Neuronal stem cell (in vitro differentiated cells): ENCODE measurements around the gene FXYD7.
A peak's percentile ranks its signal among the peaks of the same experiment; 100 is the strongest.

ENCODE experiments used
- DNase-seq: peaks from one replicate; pipeline ENCODE4 v3.0.0-alpha.2; 2013; ENCODE audit warnings: low spot score
- H2AFZ ChIP-seq: one replicate; pipeline ENCODE4 v1.6.1; 2013; ENCODE audit warnings: mild to moderate bottlenecking, low read length, inconsistent platforms
- H2AK5ac ChIP-seq: 2 replicates; pipeline ENCODE4 v1.6.1; 2013; ENCODE audit warnings: low read depth, mild to moderate bottlenecking, inconsistent platforms, low read length, moderate library complexity, mixed read lengths
- H2BK120ac ChIP-seq: 2 replicates; pipeline ENCODE4 v1.6.1; 2013; ENCODE audit warnings: low read depth, mild to moderate bottlenecking, inconsistent platforms, low read length, moderate library complexity, mixed read lengths
- H2BK12ac ChIP-seq: one replicate; pipeline ENCODE4 v1.6.1; 2013; ENCODE audit warnings: low read length, inconsistent platforms
- H2BK15ac ChIP-seq: 2 replicates; pipeline ENCODE4 v1.6.1; 2013; ENCODE audit warnings: mild to moderate bottlenecking, low read length, inconsistent platforms, mixed read lengths
- H2BK5ac ChIP-seq: one replicate; pipeline ENCODE4 v1.6.1; 2013; ENCODE audit warnings: inconsistent platforms, mild to moderate bottlenecking, low read length, moderate library complexity
- H3K14ac ChIP-seq: one replicate; pipeline ENCODE4 v1.6.1; 2013; ENCODE audit warnings: low read length, inconsistent platforms
- H3K18ac ChIP-seq: 2 replicates; pipeline ENCODE4 v1.6.1; 2013; ENCODE audit warnings: low read length, inconsistent platforms
- H3K23ac ChIP-seq: 2 replicates; pipeline ENCODE4 v1.6.1; 2013; ENCODE audit warnings: low read depth, mild to moderate bottlenecking, mixed read lengths, low read length, inconsistent platforms; ENCODE audit not compliant: poor library complexity
- H3K27ac ChIP-seq: replicated peaks from 3 replicates; pipeline ENCODE4 v1.5.1; 2013; ENCODE audit warnings: low read length, inconsistent platforms
- H3K27me3 ChIP-seq, 3 experiments: 2 replicates each; pipeline ENCODE4 v1.6.1; 2013; ENCODE audit warnings: low read length in 3 of 3, mild to moderate bottlenecking in 2 of 3, inconsistent platforms in 1 of 3, low read depth in 1 of 3, mixed read lengths in 1 of 3, moderate library complexity in 1 of 3; ENCODE audit not compliant: control insufficient read depth in 3 of 3, insufficient read depth in 3 of 3
- H3K36me3 ChIP-seq, 2 donors: replicated peaks in 1 of 2; 2 replicates each; pipeline ENCODE4 v1.6.1; 2013; ENCODE audit warnings: low read length in 2 of 2; ENCODE audit not compliant: control insufficient read depth in 2 of 2, insufficient read depth in 2 of 2
- H3K4ac ChIP-seq: 2 replicates; pipeline ENCODE4 v1.6.1; 2013; ENCODE audit warnings: inconsistent platforms, mild to moderate bottlenecking, low read length, moderate library complexity
- H3K4me1 ChIP-seq, 2 donors: 1 replicate in 1 of 2; 2 replicates in 1 of 2; pipeline ENCODE4 v1.6.1; 2013; ENCODE audit warnings: low read length in 2 of 2, low read depth in 1 of 2; ENCODE audit not compliant: control insufficient read depth in 2 of 2, insufficient read depth in 1 of 2
- H3K4me2 ChIP-seq: one replicate; pipeline ENCODE4 v1.6.1; 2013; ENCODE audit warnings: mild to moderate bottlenecking, low read length, inconsistent platforms; ENCODE audit not compliant: insufficient read depth, poor library complexity, severe bottlenecking
- H3K4me3 ChIP-seq, 2 donors: 2 replicates each; pipeline ENCODE4 v1.5.1; 2013; ENCODE audit warnings: low read length in 2 of 2, mild to moderate bottlenecking in 2 of 2, inconsistent platforms in 1 of 2, moderate library complexity in 1 of 2
- H3K79me1 ChIP-seq: one replicate; pipeline ENCODE4 v1.6.1; 2013; ENCODE audit warnings: low read depth, mild to moderate bottlenecking, inconsistent platforms, low read length, moderate library complexity
- H3K9ac ChIP-seq: one replicate; pipeline ENCODE4 v1.6.1; 2013; ENCODE audit warnings: mild to moderate bottlenecking, low read depth, low read length, inconsistent platforms; ENCODE audit not compliant: poor library complexity
- H3K9me3 ChIP-seq, 2 donors: replicated peaks in 1 of 2; 2 replicates each; pipeline versions ENCODE3 to v1.6.1; 2013; ENCODE audit warnings: low read length in 2 of 2, mild to moderate bottlenecking in 2 of 2, inconsistent platforms in 1 of 2, low read depth in 1 of 2, mixed read lengths in 1 of 2, moderate library complexity in 1 of 2; ENCODE audit not compliant: control insufficient read depth in 2 of 2, insufficient read depth in 1 of 2
- H4K8ac ChIP-seq: one replicate; pipeline ENCODE4 v1.6.1; 2013; ENCODE audit warnings: low read depth, mild to moderate bottlenecking, inconsistent platforms, low read length, moderate library complexity
- H4K91ac ChIP-seq: one replicate; pipeline ENCODE4 v1.6.1; 2013; ENCODE audit warnings: low read length, low read depth, mild to moderate bottlenecking, inconsistent platforms; ENCODE audit not compliant: poor library complexity
- WGBS, 2 donors: extraction: QIAGEN DNeasy Blood & Tissue Kit; methylation state at CpG; one replicate each; pipeline ENCODE4 v1.1.7; 2013; ENCODE audit warnings: missing lambda C conversion rate in 2 of 2, mixed read lengths in 1 of 2; ENCODE audit not compliant: insufficient read length in 2 of 2, insufficient replicate concordance in 1 of 2; ENCODE audit errors: extremely low coverage in 2 of 2; 5-methylcytosine and 5-hydroxymethylcytosine counted together

The FXYD7 gene

DNA sequence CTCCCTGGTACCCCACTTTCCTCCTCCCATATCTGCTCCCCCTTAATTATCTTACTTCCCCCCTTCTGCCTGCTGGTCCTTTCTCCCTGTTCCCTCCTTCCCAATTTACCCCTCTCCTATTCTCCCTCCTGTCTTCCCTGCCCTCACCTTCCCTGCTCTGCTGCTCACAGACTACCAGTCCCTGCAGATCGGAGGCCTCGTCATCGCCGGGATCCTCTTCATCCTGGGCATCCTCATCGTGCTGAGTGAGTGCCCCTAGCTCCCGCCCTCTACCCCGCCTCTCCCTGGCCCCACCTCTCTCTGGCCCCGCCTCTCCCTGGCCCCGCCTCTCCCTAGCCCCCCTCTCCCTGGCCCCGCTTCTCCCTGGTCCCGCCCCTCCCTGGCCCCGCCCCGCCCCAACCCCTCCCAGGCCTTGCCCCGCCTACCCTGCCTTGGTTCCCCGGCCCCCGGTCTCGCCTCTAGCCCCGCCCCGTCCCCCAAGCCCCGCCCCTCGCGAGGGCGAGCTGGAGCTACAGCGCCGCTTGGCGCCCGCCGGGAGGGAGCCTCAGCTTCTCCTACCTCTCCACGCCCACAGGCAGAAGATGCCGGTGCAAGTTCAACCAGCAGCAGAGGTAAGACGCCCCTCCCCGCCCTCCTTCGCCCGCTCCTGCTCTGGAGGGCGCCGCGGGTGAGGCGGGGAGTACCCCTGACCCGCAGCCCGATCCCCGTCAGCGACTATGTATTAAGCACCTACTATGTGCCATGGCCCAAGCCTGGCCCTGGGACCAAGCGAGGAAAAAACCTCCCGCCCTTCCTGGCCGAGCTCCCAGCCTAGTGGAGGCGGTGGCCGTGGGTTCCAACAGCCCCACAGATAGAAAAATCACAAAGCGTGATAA is 1.9 kb upstream of the FXYD7 start:
- no peak overlapping the region for H2BK15ac ChIP-seq
- peak overlapping the region; percentile 85 for H2AK5ac ChIP-seq
- no peak overlapping the region for H2BK5ac ChIP-seq
- H3K27me3 ChIP-seq, result peaks cover 2 to 74% (median 41%) of the 10 kb centered on the region in 3 experiments
- no peak overlapping the region for H3K14ac ChIP-seq
- no peaks in the 10 kb centered on the region for H3K9me3 ChIP-seq
- H3K27ac ChIP-seq, result no peak overlapping the region
- H3K18ac ChIP-seq, result peak overlapping the region; percentile 77
- H3K4me1 ChIP-seq, result peaks cover 32% of the 10 kb centered on the region in 2 donors
- H2AFZ ChIP-seq, result no peak overlapping the region
- WGBS, 2 donors, result no CpG with 5 or more reads among the region's 48 CpGs
- H4K8ac ChIP-seq, result no peak overlapping the region
- no peak overlapping the region for H3K4ac ChIP-seq
- no peak overlapping the region for H4K91ac ChIP-seq
- H2BK120ac ChIP-seq, result no peak overlapping the region
- peak overlapping the region; percentile 57 for H3K23ac ChIP-seq
- peak; percentile 87 for DNase-seq
- H3K4me3 ChIP-seq, result no peak overlapping the region
- H3K79me1 ChIP-seq, result no peaks in the 10 kb centered on the region
- H3K36me3 ChIP-seq, result no peaks in the 10 kb centered on the region
- H3K4me2 ChIP-seq, result peak overlapping the region; percentile 36
- no peak overlapping the region for H2BK12ac ChIP-seq
- no peak overlapping the region for H3K9ac ChIP-seq

DNA sequence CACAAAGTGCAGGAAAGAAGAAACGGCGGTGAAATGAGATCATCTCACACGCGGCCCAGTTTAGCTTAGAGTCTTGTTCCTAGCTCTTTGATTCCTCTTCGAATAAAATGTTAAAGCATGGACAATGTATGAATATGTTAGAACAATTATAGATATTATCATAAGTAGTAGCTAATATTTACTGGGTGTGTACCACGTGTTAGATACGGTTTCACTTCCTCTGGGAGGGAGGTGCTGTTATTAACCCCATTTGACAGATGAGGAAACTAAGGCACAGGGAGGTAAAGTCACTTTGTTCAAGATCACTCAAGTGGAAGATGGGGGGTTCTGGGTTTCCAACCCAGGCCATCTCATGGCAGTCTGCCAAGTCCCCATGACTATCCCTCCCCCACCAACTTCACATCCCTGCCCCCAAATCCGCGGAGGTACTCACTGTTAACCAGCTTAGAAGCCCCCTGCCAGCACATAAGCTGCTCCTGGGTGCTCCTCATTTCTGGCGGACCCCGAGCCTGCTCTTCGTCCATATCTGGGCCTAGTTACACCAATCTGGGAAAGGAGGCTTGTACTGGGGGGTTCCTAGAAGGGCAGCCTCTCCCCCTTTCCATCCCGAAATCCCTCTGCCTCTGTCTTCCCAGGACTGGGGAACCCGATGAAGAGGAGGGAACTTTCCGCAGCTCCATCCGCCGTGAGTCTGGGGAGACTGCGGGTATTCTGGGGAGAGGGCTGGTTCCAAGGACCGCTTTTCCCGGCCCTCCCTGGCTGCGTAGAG is 1.0 kb upstream of the FXYD7 start:
- Histone ChIP-seq H3K27me3 (peaks cover 2 to 82% (median 41%) of the 10 kb centered on the region in 3 experiments), H2BK15ac (peak overlapping the region; percentile 12), H3K18ac (peak overlapping the region; percentile 3), H4K8ac (no peak overlapping the region), H2AK5ac (no peak overlapping the region), H4K91ac (no peak overlapping the region), H3K9me3 (no peaks in the 10 kb centered on the region), H3K36me3 (no peaks in the 10 kb centered on the region), H3K4ac (no peak overlapping the region), H3K14ac (no peak overlapping the region), H2AFZ (peak overlapping the region; percentile 79), H3K4me2 (peak overlapping the region; percentile 89), H3K23ac (peak overlapping the region; percentile 29), H2BK120ac (no peak overlapping the region), H3K27ac (no peak overlapping the region), H2BK5ac (no peak overlapping the region), H3K79me1 (no peaks in the 10 kb centered on the region), H3K9ac (no peak overlapping the region), H2BK12ac (no peak overlapping the region), H3K4me1 (peaks cover 32% of the 10 kb centered on the region in 2 donors), H3K4me3 (no peak overlapping the region)
- DNase-seq, result no peak
- WGBS, 2 donors, result no CpG with 5 or more reads among the region's 21 CpGs

DNA sequence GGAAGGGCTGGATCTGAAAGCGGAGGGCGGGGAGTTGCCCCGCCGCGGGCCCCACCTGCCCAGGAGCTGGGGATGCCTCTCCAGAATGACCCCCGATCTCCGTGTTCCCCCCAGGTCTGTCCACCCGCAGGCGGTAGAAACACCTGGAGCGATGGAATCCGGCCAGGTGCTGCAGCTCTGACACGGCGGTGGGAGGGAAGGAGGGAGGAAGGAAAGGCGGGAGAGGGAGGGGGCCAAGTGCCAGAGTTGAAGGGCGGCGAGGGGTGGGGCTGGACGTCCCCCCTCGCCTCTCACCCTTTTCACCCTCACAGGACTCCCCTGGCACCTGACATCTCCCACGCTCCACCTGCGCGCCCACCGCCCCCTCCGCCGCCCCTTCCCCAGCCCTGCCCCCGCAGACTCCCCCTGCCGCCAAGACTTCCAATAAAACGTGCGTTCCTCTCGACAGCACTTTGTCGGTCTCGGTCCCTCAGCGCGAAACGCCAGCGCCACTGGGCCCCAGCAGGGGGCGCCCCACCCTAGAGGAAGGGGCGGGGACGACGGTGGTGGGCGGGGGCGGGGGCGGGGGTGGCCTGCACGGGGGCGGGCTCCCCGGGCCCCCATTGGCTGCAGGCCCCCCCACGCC is 337 bp upstream of the FXYD7 start:
- Histone ChIP-seq H3K9ac (peak overlapping the region; percentile 54), H2AK5ac (no peak overlapping the region), H3K27me3 (peaks cover 2 to 86% (median 41%) of the 10 kb centered on the region in 3 experiments), H3K14ac (no peak overlapping the region), H3K27ac (no peak overlapping the region), H3K18ac (peak overlapping the region; percentile 67), H3K9me3 (no peaks in the 10 kb centered on the region), H2BK15ac (peak overlapping the region; percentile 12), H3K4me1 (peaks cover 32% of the 10 kb centered on the region in 2 donors), H3K23ac (no peak overlapping the region), H4K8ac (no peak overlapping the region), H3K4me2 (peak overlapping the region; percentile 89), H3K4me3 (peak overlapping the region in 1 of 2 donors; percentile 73), H3K79me1 (no peaks in the 10 kb centered on the region), H2BK120ac (no peak overlapping the region), H3K4ac (no peak overlapping the region), H3K36me3 (no peaks in the 10 kb centered on the region), H2BK5ac (no peak overlapping the region), H4K91ac (no peak overlapping the region), H2BK12ac (no peak overlapping the region), H2AFZ (peak overlapping the region; percentile 79)
- no CpG with 5 or more reads among the region's 46 CpGs for WGBS, 2 donors
- no peak for DNase-seq
